GM18907 (cell line): ENCODE measurements around the gene UBL4B.
"Not testable (repeated sequence)": the region's sequence is repeated elsewhere in the genome, so short reads cannot be mapped to it uniquely, and the experiment has no call there.

ENCODE experiments used
- ATAC-seq: cut with Tn5 transposase; IDR thresholded peaks from one replicate; pipeline ENCODE4 v1.9.1; 2021; ENCODE audit warnings: mild to moderate bottlenecking, moderate library complexity; ENCODE audit not compliant: unreplicated experiment

UBL4B gene

GRCh38 chr1:110112143-110112542 lies at the start of gene UBL4B:
Gene UBL4B, plus strand, starts transcription at chr1:110112443. Its CDS starts 92 bp downstream, at chr1:110112535.
- no peak for ATAC-seq

DNA sequence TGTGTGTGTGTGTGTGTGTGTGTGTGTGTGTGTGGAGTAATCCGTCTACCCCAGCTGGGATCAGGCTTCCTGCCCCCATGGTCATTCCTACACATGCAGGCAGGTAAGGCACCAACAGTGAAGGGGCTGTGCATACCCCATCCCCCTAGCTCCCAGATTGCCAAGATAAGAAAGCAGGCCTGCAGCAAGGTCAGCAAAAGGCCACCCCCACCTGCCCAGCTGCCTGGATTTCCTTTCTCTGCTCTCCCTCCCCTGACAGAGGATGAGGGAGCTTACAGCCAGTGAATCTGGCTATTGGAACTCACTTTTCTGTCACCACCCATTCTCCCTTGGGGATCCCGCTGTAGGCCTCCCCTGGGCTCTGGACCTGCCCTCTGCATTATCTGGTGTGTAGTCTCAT lies 49.6 kb upstream of the UBL4B start:
- ATAC-seq, result no peak

DNA sequence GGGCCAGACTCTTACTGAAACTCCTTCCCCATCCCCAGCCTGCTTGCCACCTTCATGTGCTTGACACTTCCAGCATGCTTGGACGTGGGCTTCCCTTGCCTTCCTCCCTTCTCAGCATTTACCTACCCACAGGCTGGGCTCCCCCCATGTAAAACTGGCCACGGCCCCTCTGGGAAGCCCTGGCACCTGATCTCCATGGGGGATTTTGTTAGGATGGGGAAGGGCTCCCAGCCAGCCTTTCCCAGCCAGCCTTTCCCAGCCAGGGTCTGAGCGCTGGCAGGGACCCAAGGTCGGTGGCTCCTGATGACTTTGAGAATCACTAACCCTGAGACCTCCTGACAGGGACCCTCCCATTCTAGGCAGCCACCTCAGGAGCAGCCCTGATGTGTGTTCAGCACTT lies 48.5 kb upstream of the UBL4B start:
- no peak for ATAC-seq

DNA sequence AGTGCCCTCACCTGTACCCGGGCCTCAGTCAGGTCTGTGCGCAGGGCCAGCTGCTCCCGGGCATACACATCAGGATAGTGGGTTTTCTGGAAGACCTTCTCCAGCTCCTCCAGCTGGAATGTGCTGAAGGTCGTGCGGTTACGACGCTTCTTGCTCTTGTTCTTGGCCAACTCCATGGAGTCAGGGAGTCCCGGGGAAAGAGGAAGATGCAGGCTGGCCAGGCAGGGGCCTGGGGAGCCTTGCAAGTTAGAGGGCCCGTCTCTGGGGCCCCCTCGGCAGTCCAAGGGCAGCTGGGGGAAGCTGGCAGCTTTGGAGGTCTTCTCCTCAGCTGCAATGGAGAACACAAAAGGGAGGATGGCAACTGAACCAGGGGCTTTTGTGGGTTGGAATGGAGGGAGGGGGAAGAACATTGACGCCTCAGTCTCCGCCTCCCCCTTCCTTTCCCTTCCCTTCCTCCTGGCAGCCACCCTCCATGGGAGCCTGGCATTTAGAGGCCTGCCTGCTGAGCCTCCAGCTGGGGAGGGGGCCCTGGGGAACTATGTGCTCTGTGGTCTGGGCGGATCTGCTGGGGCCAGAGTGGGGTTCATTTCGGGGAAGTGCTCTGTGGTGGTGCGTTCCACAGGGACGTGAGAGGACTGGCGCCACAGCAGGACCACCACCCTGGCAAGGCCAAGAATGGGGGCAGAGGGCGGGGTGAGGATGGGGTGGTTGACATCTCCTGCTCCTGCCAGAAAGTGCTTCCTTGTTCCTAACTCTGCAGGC lies 47.5 kb upstream of the UBL4B start:
- no peak for ATAC-seq

GRCh38 chr1:110065841-110066240 lies 46.4 kb upstream of the UBL4B start:
- no peak for ATAC-seq

DNA sequence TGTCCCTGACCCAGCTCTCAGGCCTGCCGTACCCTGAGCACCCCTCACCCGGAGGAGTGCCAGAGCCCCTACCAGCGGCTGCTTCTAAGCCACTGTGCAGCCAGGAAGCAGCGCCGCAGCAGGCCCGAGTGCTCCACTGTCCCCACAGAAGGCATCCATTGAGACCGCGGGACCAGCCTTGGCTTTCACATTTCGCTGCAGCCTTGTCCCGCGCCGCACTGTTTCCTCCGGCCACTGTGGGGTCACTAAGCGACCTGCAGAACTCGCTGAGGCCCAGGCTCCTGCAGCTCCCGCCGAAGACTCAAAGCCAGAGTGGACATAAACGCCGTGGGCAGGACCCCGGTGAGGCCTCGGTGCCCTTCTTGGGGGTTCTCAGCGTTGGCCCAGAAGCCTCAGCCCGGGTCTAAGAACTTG lies 44.8 kb upstream of the UBL4B start:
- no peak for ATAC-seq

- no peak for ATAC-seq
Measured at GRCh38 chr1:110067893-110068645, 44.2 kb upstream of the UBL4B start.

GRCh38 chr1:110068646-110069403 lies 43.4 kb upstream of the UBL4B start:
- no peak for ATAC-seq

GRCh38 chr1:110069404-110070281 lies 42.6 kb upstream of the UBL4B start:
- no peak for ATAC-seq

GRCh38 chr1:110070282-110070669 lies 42.0 kb upstream of the UBL4B start:
- ATAC-seq, result no peak

- no peak for ATAC-seq
Measured at GRCh38 chr1:110070671-110071242, 41.5 kb upstream of the UBL4B start, which contains the start of gene ALX3. Gene ALX3, minus strand, starts transcription at chr1:110070672. Its CDS starts 60 bp downstream, at chr1:110070612.

GRCh38 chr1:110074166-110074565 lies 38.1 kb upstream of the UBL4B start:
- no peak for ATAC-seq

GRCh38 chr1:110076789-110077500 lies 35.3 kb upstream of the UBL4B start:
- no peak for ATAC-seq

DNA sequence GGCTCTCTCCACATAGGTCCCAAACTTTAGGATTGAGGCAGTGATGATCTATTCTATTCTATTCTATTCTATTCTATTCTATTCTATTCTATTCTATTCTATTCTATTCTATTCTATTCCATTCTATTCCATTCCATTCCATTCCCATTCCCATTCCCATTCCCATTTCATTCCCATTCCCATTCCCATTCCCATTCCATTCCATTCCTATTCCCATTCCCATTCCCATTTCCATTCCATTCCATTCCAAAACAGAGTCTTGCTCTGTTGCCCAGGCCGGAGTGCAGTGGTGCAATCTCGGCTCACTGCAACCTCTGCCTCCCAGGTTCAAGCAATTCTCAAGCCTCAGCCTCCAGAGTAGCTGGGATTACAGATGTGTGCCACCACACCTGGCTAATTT lies 32.2 kb upstream of the UBL4B start:
- ATAC-seq, result not testable (repeated sequence)

GRCh38 chr1:110081061-110081460 lies 31.2 kb upstream of the UBL4B start:
- ATAC-seq, result no peak

GRCh38 chr1:110082477-110082876 lies 29.8 kb upstream of the UBL4B start:
- no peak for ATAC-seq

- ATAC-seq, result no peak
Measured at GRCh38 chr1:110083061-110083865, 29.0 kb upstream of the UBL4B start.

- no peak for ATAC-seq
Measured at GRCh38 chr1:110083866-110084226, 28.4 kb upstream of the UBL4B start.
